Erythroblast (primary cell): ENCODE measurements around the gene HRAS.

ENCODE experiments used
- DNase-seq, 2 experiments: peaks; one replicate each; lab custom pipeline; 2025; lab: John Stamatoyannopoulos, UW
- GATA1 ChIP-seq: IDR thresholded peaks from 2 replicates; pipeline ENCODE4 v1.6.1; 2011; ENCODE audit warnings: low read depth, mild to moderate bottlenecking, control low read depth, low read length, moderate library complexity
- POLR2A ChIP-seq: IDR thresholded peaks from 2 replicates; pipeline ENCODE4 v1.6.1; 2011; ENCODE audit warnings: mild to moderate bottlenecking, low read length

Gene HRAS

GRCh38 chr11:535519-536454, at the start of gene HRAS:
Gene HRAS (minus strand): TSS chr11:535576.
- TF ChIP-seq GATA1 = no peak
- peak; percentile 59 for TF ChIP-seq POLR2A
- DNase-seq = peak; percentile 97 to 99

GRCh38 chr11:584287-584686, 48.9 kb upstream of the HRAS start:
- DNase-seq = no peak
- TF ChIP-seq GATA1 (no peak), POLR2A (no peak)

GRCh38 chr11:581752-582151, 46.4 kb upstream of the HRAS start:
- no peak for DNase-seq
- TF ChIP-seq POLR2A = no peak
- TF ChIP-seq GATA1 = no peak

GRCh38 chr11:581342-581741, 46.0 kb upstream of the HRAS start:
- TF ChIP-seq GATA1 = no peak
- TF ChIP-seq POLR2A = no peak
- no peak for DNase-seq

- TF ChIP-seq POLR2A = no peak
- no peak for TF ChIP-seq GATA1
Measured at GRCh38 chr11:579830-580601, 44.6 kb upstream of the HRAS start.

GRCh38 chr11:578276-579035, 43.1 kb upstream of the HRAS start:
- TF ChIP-seq POLR2A (no peak), GATA1 (no peak)
- no peak for DNase-seq

More at GRCh38 chr11:579830-580601, 44.6 kb upstream of the HRAS start:
- no peak for DNase-seq

- DNase-seq = no peak
- TF ChIP-seq POLR2A (no peak), GATA1 (no peak)
Measured at GRCh38 chr11:577611-577894, 42.2 kb upstream of the HRAS start.

GRCh38 chr11:576811-577610, 41.6 kb upstream of the HRAS start:
- TF ChIP-seq GATA1 (no peak), POLR2A (no peak)
- peak; percentile 66 to 75 for DNase-seq

GRCh38 chr11:575996-576768, 40.8 kb upstream of the HRAS start, which contains the start of gene PHRF1:
Gene PHRF1 (plus strand): TSS chr11:576470. CDS start chr11:581513, 5,043 bp downstream.
- TF ChIP-seq GATA1 = no peak
- peak; percentile 76 for TF ChIP-seq POLR2A
- DNase-seq = peak; percentile 98 to 99

GRCh38 chr11:575313-575995, 40.1 kb upstream of the HRAS start:
- DNase-seq = no peak

GRCh38 chr11:574632-575312, 39.4 kb upstream of the HRAS start:
- TF ChIP-seq POLR2A = no peak
- TF ChIP-seq GATA1 = no peak
- DNase-seq = peak; percentile 42 to 59

More at GRCh38 chr11:575313-575995, 40.1 kb upstream of the HRAS start:
- no peak for TF ChIP-seq GATA1
- no peak for TF ChIP-seq POLR2A

- peak; percentile 68 to 69 for DNase-seq
Measured at GRCh38 chr11:574031-574570, 38.7 kb upstream of the HRAS start.
